H9 (cell line): ENCODE data around the gene RXRB. TPM values are rescaled to one million over a fixed set of nuclear protein-coding genes. Genes with fewer than 3 reads are reported as not detected.

ENCODE experiments used
- DNase-seq: peaks from one replicate; pipeline ENCODE4 v3.0.0-alpha.2; 2017
- H2AFZ ChIP-seq: one replicate; pipeline ENCODE4 v1.6.1; 2013; ENCODE audit warnings: mild to moderate bottlenecking, low read length, control low read depth, moderate library complexity
- H2AK5ac ChIP-seq: 2 replicates; pipeline ENCODE4 v1.6.1; 2013; ENCODE audit warnings: low read length, control low read depth, mixed read lengths; ENCODE audit not compliant: insufficient read length
- H2BK120ac ChIP-seq: one replicate; pipeline ENCODE4 v1.6.1; 2013; ENCODE audit warnings: low read depth, mild to moderate bottlenecking, low read length, control low read depth, inconsistent platforms; ENCODE audit not compliant: poor library complexity, severe bottlenecking
- H2BK12ac ChIP-seq: 2 replicates; pipeline ENCODE4 v1.6.1; 2013; ENCODE audit warnings: low read length, control low read depth, mixed read lengths, low read depth; ENCODE audit not compliant: insufficient read length
- H2BK15ac ChIP-seq: 2 replicates; pipeline ENCODE4 v1.6.1; 2013; ENCODE audit warnings: low read depth, low read length, control low read depth
- H2BK20ac ChIP-seq: one replicate; pipeline ENCODE4 v1.6.1; 2013; ENCODE audit warnings: low read depth, mild to moderate bottlenecking, low read length, control low read depth, inconsistent platforms; ENCODE audit not compliant: poor library complexity, severe bottlenecking
- H2BK5ac ChIP-seq: 2 replicates; pipeline ENCODE4 v1.6.1; 2013; ENCODE audit warnings: low read length, control low read depth, mixed read lengths; ENCODE audit not compliant: insufficient read length
- H3K14ac ChIP-seq: 2 replicates; pipeline ENCODE4 v1.6.1; 2013; ENCODE audit warnings: low read length, control low read depth; ENCODE audit not compliant: insufficient read depth
- H3K18ac ChIP-seq: 2 replicates; pipeline ENCODE4 v1.6.1; 2013; ENCODE audit warnings: low read depth, mild to moderate bottlenecking, mixed read lengths, low read length, control low read depth; ENCODE audit not compliant: insufficient read length
- H3K23ac ChIP-seq: 2 replicates; pipeline ENCODE4 v1.6.1; 2013; ENCODE audit warnings: low read length, control low read depth, mixed read lengths, low read depth; ENCODE audit not compliant: insufficient read length
- H3K23me2 ChIP-seq: 2 replicates; pipeline ENCODE4 v1.6.1; 2013; ENCODE audit warnings: low read depth, mild to moderate bottlenecking, mixed read lengths, low read length, control low read depth; ENCODE audit not compliant: insufficient read length, poor library complexity, severe bottlenecking
- H3K27ac ChIP-seq: 2 replicates; pipeline ENCODE4 v1.5.1; 2013; ENCODE audit warnings: low read length, control low read depth, mixed read lengths, low read depth; ENCODE audit not compliant: insufficient read length
- H3K27me3 ChIP-seq: 2 replicates; pipeline ENCODE4 v1.6.1; 2013; ENCODE audit warnings: low read length, control low read depth, inconsistent platforms; ENCODE audit not compliant: insufficient read depth
- H3K4ac ChIP-seq: 2 replicates; pipeline ENCODE4 v1.6.1; 2013; ENCODE audit warnings: low read depth, mild to moderate bottlenecking, control low read depth, inconsistent platforms, low read length, moderate library complexity
- H3K4me1 ChIP-seq: 2 replicates; pipeline ENCODE4 v1.6.1; 2013; ENCODE audit warnings: low read length, control low read depth, inconsistent platforms; ENCODE audit not compliant: insufficient read depth
- H3K4me2 ChIP-seq: 2 replicates; pipeline ENCODE4 v1.6.1; 2013; ENCODE audit warnings: low read length, control low read depth, mixed read lengths; ENCODE audit not compliant: insufficient read length, insufficient read depth
- H3K56ac ChIP-seq: 2 replicates; pipeline ENCODE4 v1.6.1; 2013; ENCODE audit warnings: low read depth, mild to moderate bottlenecking, mixed read lengths, low read length, control low read depth; ENCODE audit not compliant: insufficient read length
- H3K79me1 ChIP-seq: 2 replicates; pipeline ENCODE4 v1.6.1; 2013; ENCODE audit warnings: low read depth, mild to moderate bottlenecking, moderate library complexity, low read length, control low read depth, inconsistent platforms; ENCODE audit not compliant: insufficient read depth, poor library complexity, severe bottlenecking
- H3K79me2 ChIP-seq: 2 replicates; pipeline ENCODE4 v1.6.1; 2013; ENCODE audit warnings: low read length, control low read depth, inconsistent platforms; ENCODE audit not compliant: insufficient read depth
- H3K9ac ChIP-seq: 2 replicates; pipeline ENCODE4 v1.6.1; 2013; ENCODE audit warnings: low read length, control low read depth, mixed read lengths; ENCODE audit not compliant: insufficient read length; ENCODE audit errors: extremely low read depth
- H3K9me3 ChIP-seq: one replicate; pipeline ENCODE4 v1.6.1; 2013; ENCODE audit warnings: low read depth, low read length, inconsistent platforms; ENCODE audit not compliant: control insufficient read depth
- H3T11ph ChIP-seq: one replicate; pipeline ENCODE4 v1.6.1; 2013; ENCODE audit warnings: mild to moderate bottlenecking, low read length, control low read depth, inconsistent platforms
- H4K20me1 ChIP-seq: one replicate; pipeline ENCODE4 v1.6.1; 2013; ENCODE audit not compliant: control insufficient read depth, insufficient read length, insufficient read depth
- H4K5ac ChIP-seq: 2 replicates; pipeline ENCODE4 v1.6.1; 2013; ENCODE audit warnings: low read depth, mild to moderate bottlenecking, mixed read lengths, low read length, control low read depth; ENCODE audit not compliant: insufficient read length
- H4K8ac ChIP-seq: replicated peaks from 2 replicates; pipeline ENCODE4 v1.6.1; 2013; ENCODE audit warnings: low read length, control low read depth, mixed read lengths, low read depth; ENCODE audit not compliant: insufficient read length
- H4K91ac ChIP-seq: 2 replicates; pipeline ENCODE4 v1.6.1; 2013; ENCODE audit warnings: low read depth, mild to moderate bottlenecking, moderate library complexity, mixed read lengths, low read length, control low read depth; ENCODE audit not compliant: insufficient read length
- H3K27ac Mint-ChIP-seq, 3 experiments: 2 replicates in 2 of 3; 3 replicates in 1 of 3; pipeline ENCODE4 v1.8.0; 2020 to 2021; ENCODE audit warnings: mixed read lengths in 3 of 3, mild to moderate bottlenecking in 1 of 3, moderate library complexity in 1 of 3
- H3K27me3 Mint-ChIP-seq: 2 replicates; pipeline ENCODE4 v1.8.0; 2021; ENCODE audit warnings: low read depth, mild to moderate bottlenecking, moderate library complexity, mixed read lengths
- H3K36me3 Mint-ChIP-seq, 3 experiments: 2 replicates in 2 of 3; 3 replicates in 1 of 3; pipeline ENCODE4 v1.8.0; 2020 to 2021; ENCODE audit warnings: low read depth in 3 of 3, mixed read lengths in 3 of 3; ENCODE audit not compliant: insufficient read depth in 1 of 3
- H3K4me1 Mint-ChIP-seq, 2 experiments: 2 replicates each; pipeline ENCODE4 v1.8.0; 2020; ENCODE audit warnings: mixed read lengths in 2 of 2
- H3K4me3 Mint-ChIP-seq, 2 experiments: 2 replicates in 1 of 2; 3 replicates in 1 of 2; pipeline ENCODE4 v1.8.0; 2020 to 2021; ENCODE audit warnings: mild to moderate bottlenecking in 2 of 2, mixed read lengths in 2 of 2, moderate library complexity in 1 of 2
- H3K9me3 Mint-ChIP-seq, 2 experiments: 2 replicates in 1 of 2; 3 replicates in 1 of 2; pipeline ENCODE4 v1.8.0; 2020; ENCODE audit warnings: mild to moderate bottlenecking in 2 of 2, mixed read lengths in 2 of 2, moderate library complexity in 1 of 2
- WGBS: extraction: QIAGEN DNeasy Blood & Tissue Kit; methylation state at CpG from one replicate; pipeline ENCODE4 v1.1.7; 2013; ENCODE audit warnings: missing lambda C conversion rate, low lambda C conversion rate, mixed read lengths; ENCODE audit not compliant: insufficient read length; ENCODE audit errors: extremely low coverage; 5-methylcytosine and 5-hydroxymethylcytosine counted together
- total RNA-seq: library from RNA; stranded (reverse); gene quantifications from 2 replicates; pipeline ENCODE4 v1.2.1, GENCODE V29; 2021
- TF ChIP-seq, protein P1 (sequence below): fragments of 200-600 bp; sonication (generic); conservative IDR thresholded peaks from 3 replicates; pipeline ENCODE4 v1.8.0; 2021; ENCODE audit warnings: antibody characterized with exemption, mild to moderate bottlenecking

RXRB gene
- total RNA-seq, 1 experiment from 2014 or later = 14.8 TPM

GRCh38 chr6:33176906-33177305 lies 23.6 kb downstream of the RXRB start:
- H3K79me1 ChIP-seq = no peaks in the 10 kb centered on the region
- H3K27ac Mint-ChIP-seq = no peak overlapping the region

More at GRCh38 chr6:33176906-33177305, 23.6 kb downstream of the RXRB start:
- Histone ChIP-seq H2AK5ac (no peak overlapping the region), H3K9me3 (no peaks in the 10 kb centered on the region), H2AFZ (no peak overlapping the region), H4K91ac (no peak overlapping the region), H4K20me1 (no peaks in the 10 kb centered on the region), H2BK20ac (no peak overlapping the region), H3T11ph (no peak overlapping the region), H3K4ac (no peak overlapping the region), H3K56ac (no peak overlapping the region), H2BK5ac (no peak overlapping the region), H2BK15ac (no peak overlapping the region), H3K79me2 (no peaks in the 10 kb centered on the region), H4K5ac (no peak overlapping the region), H2BK12ac (no peak overlapping the region), H4K8ac (no peak overlapping the region), H2BK120ac (no peak overlapping the region), H3K27me3 (no peaks in the 10 kb centered on the region), H3K4me2 (no peak overlapping the region), H3K4me1 (no peaks in the 10 kb centered on the region), H3K23me2 (no peaks in the 10 kb centered on the region), H3K18ac (no peak overlapping the region), H3K27ac (no peak overlapping the region), H3K23ac (no peak overlapping the region), H3K9ac (no peak overlapping the region), H3K14ac (no peak overlapping the region)
- TF ChIP-seq, protein P1, sequence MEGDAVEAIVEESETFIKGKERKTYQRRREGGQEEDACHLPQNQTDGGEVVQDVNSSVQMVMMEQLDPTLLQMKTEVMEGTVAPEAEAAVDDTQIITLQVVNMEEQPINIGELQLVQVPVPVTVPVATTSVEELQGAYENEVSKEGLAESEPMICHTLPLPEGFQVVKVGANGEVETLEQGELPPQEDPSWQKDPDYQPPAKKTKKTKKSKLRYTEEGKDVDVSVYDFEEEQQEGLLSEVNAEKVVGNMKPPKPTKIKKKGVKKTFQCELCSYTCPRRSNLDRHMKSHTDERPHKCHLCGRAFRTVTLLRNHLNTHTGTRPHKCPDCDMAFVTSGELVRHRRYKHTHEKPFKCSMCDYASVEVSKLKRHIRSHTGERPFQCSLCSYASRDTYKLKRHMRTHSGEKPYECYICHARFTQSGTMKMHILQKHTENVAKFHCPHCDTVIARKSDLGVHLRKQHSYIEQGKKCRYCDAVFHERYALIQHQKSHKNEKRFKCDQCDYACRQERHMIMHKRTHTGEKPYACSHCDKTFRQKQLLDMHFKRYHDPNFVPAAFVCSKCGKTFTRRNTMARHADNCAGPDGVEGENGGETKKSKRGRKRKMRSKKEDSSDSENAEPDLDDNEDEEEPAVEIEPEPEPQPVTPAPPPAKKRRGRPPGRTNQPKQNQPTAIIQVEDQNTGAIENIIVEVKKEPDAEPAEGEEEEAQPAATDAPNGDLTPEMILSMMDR = no peak
- H3K9me3 Mint-ChIP-seq = no peaks in the 10 kb centered on the region; a peak in 1 of 5 replicates
- H3K36me3 Mint-ChIP-seq = peaks cover 0 to 2% (median 0%) of the 10 kb centered on the region in 3 experiments; a peak in 2 of 7 replicates
- no CpG with 5 or more reads among the region's 7 CpGs for WGBS
- no peak for DNase-seq
- no peak overlapping the region for H3K4me3 Mint-ChIP-seq
- peaks cover 42% of the 10 kb centered on the region for H3K27me3 Mint-ChIP-seq
- H3K4me1 Mint-ChIP-seq = peaks cover 4 to 8% of the 10 kb centered on the region in 2 experiments
